UCSD-AML1 (cell line): ENCODE data around the gene CCDC85A.

Experiments
- DNase-seq: peaks from one replicate; lab custom pipeline; 2025; ENCODE audit not compliant: unreplicated experiment; lab: John Stamatoyannopoulos, UW

CCDC85A gene

GRCh38 chr2:56292951-56293350 lies 109.2 kb downstream of the CCDC85A start:
- DNase-seq: no peak

- no peak for DNase-seq
Observed at GRCh38 chr2:56295666-56296065, 111.9 kb downstream of the CCDC85A start.

- DNase-seq: no peak
Observed at GRCh38 chr2:56297671-56298070, 113.9 kb downstream of the CCDC85A start.

GRCh38 chr2:56299171-56299691 lies 115.4 kb downstream of the CCDC85A start:
- DNase-seq: no peak

- no peak for DNase-seq
Observed at GRCh38 chr2:56309626-56310170, 125.9 kb downstream of the CCDC85A start.

- DNase-seq: no peak
Observed at GRCh38 chr2:56313500-56313921, 129.7 kb downstream of the CCDC85A start.

GRCh38 chr2:56314371-56314770 lies 130.6 kb downstream of the CCDC85A start:
- DNase-seq: no peak

GRCh38 chr2:56314796-56315195 lies 131.0 kb downstream of the CCDC85A start:
- no peak for DNase-seq

- no peak for DNase-seq
Observed at GRCh38 chr2:56315376-56315775, 131.6 kb downstream of the CCDC85A start.

- DNase-seq: no peak
Observed at GRCh38 chr2:56316011-56316410, 132.2 kb downstream of the CCDC85A start.

GRCh38 chr2:56318147-56318546 lies 134.4 kb downstream of the CCDC85A start:
- no peak for DNase-seq

GRCh38 chr2:56325661-56326345 lies 142.0 kb downstream of the CCDC85A start:
- no peak for DNase-seq

- DNase-seq: no peak
Observed at GRCh38 chr2:56326346-56326741, 142.6 kb downstream of the CCDC85A start.

GRCh38 chr2:56331810-56332209 lies 148.0 kb downstream of the CCDC85A start:
- DNase-seq: no peak

GRCh38 chr2:56333812-56334485 lies 150.2 kb downstream of the CCDC85A start:
- DNase-seq: no peak

GRCh38 chr2:56334622-56335021 lies 150.8 kb downstream of the CCDC85A start:
- no peak for DNase-seq

GRCh38 chr2:56335101-56335500 lies 151.3 kb downstream of the CCDC85A start:
- DNase-seq: no peak

GRCh38 chr2:56337342-56337741 lies 153.6 kb downstream of the CCDC85A start:
- DNase-seq: no peak

GRCh38 chr2:56338232-56338631 lies 154.4 kb downstream of the CCDC85A start:
- DNase-seq: no peak

- no peak for DNase-seq
Observed at GRCh38 chr2:56344771-56345170, 161.0 kb downstream of the CCDC85A start.

GRCh38 chr2:56347881-56348280 lies 164.1 kb downstream of the CCDC85A start:
- DNase-seq: no peak
